ENCODE measurements around the gene MYBPC3. TPM values are rescaled to one million over a fixed set of nuclear protein-coding genes. Genes with fewer than 3 reads are reported as not detected.
A peak's percentile ranks its signal among the peaks of the same experiment; 100 is the strongest.
"Not testable (repeated sequence)": the region's sequence is repeated elsewhere in the genome, so short reads cannot be mapped to it uniquely, and the experiment has no call there.

MYBPC3 gene
- total RNA-seq, 1 donor from 2014 or later: 1.6 TPM

GRCh38 chr11:47326198-47326597 is 26.3 kb downstream of the MYBPC3 start:
- H3K9ac ChIP-seq (ENCODE audit: low read depth in 1 of 3, low read length in 3 of 3): no peak overlapping the region
- H3K4me3 ChIP-seq (ENCODE audit: low read length in 3 of 3): no peak overlapping the region
- H3K36me3 ChIP-seq (ENCODE audit: control insufficient read depth in 3 of 3, insufficient read depth in 3 of 3, low read length in 3 of 3): peaks cover 31 to 54% (median 43%) of the 10 kb centered on the region in 3 donors
- no peaks in the 10 kb centered on the region for H3K27me3 ChIP-seq (ENCODE audit: control insufficient read depth in 3 of 3, insufficient read depth in 3 of 3, low read length in 3 of 3)
- no peak overlapping the region for H3K27ac ChIP-seq (ENCODE audit: low read depth, low read length)
- H3K9me3 ChIP-seq (ENCODE audit: control insufficient read depth in 3 of 3, low read length in 3 of 3): no peaks in the 10 kb centered on the region
- peaks cover 30 to 32% (median 31%) of the 10 kb centered on the region in 3 donors for H3K4me1 ChIP-seq (ENCODE audit: control insufficient read depth in 3 of 3, insufficient read depth in 3 of 3, low read length in 3 of 3)

- Histone ChIP-seq H3K27ac (ENCODE audit: low read depth, low read length) (no peak overlapping the region), H3K36me3 (ENCODE audit: control insufficient read depth in 3 of 3, insufficient read depth in 3 of 3, low read length in 3 of 3) (peaks cover 31 to 56% (median 43%) of the 10 kb centered on the region in 3 donors), H3K9ac (ENCODE audit: low read depth in 1 of 3, low read length in 3 of 3) (no peak overlapping the region)
Measured at GRCh38 chr11:47325271-47326041, 27.0 kb downstream of the MYBPC3 start.

GRCh38 chr11:47324520-47324919 is 28.0 kb downstream of the MYBPC3 start:
- H3K36me3 ChIP-seq (ENCODE audit: control insufficient read depth in 3 of 3, insufficient read depth in 3 of 3, low read length in 3 of 3): peaks cover 31 to 56% (median 43%) of the 10 kb centered on the region in 3 donors
- no peak overlapping the region for H3K4me3 ChIP-seq (ENCODE audit: low read length in 3 of 3)
- no peaks in the 10 kb centered on the region for H3K27me3 ChIP-seq (ENCODE audit: control insufficient read depth in 3 of 3, insufficient read depth in 3 of 3, low read length in 3 of 3)
- H3K9me3 ChIP-seq (ENCODE audit: control insufficient read depth in 3 of 3, low read length in 3 of 3): no peaks in the 10 kb centered on the region
- H3K27ac ChIP-seq (ENCODE audit: low read depth, low read length): no peak overlapping the region
- peaks cover 14 to 16% (median 15%) of the 10 kb centered on the region in 3 donors for H3K4me1 ChIP-seq (ENCODE audit: control insufficient read depth in 3 of 3, insufficient read depth in 3 of 3, low read length in 3 of 3)
- no peak overlapping the region for H3K9ac ChIP-seq (ENCODE audit: low read depth in 1 of 3, low read length in 3 of 3)

More at GRCh38 chr11:47325271-47326041, 27.0 kb downstream of the MYBPC3 start:
- Histone ChIP-seq H3K4me3 (ENCODE audit: low read length in 3 of 3) (no peak overlapping the region), H3K4me1 (ENCODE audit: control insufficient read depth in 3 of 3, insufficient read depth in 3 of 3, low read length in 3 of 3) (peaks cover 23 to 25% (median 24%) of the 10 kb centered on the region in 3 donors), H3K9me3 (ENCODE audit: control insufficient read depth in 3 of 3, low read length in 3 of 3) (no peaks in the 10 kb centered on the region), H3K27me3 (ENCODE audit: control insufficient read depth in 3 of 3, insufficient read depth in 3 of 3, low read length in 3 of 3) (no peaks in the 10 kb centered on the region)

- no peak overlapping the region for H3K9ac ChIP-seq (ENCODE audit: low read depth in 1 of 3, low read length in 3 of 3)
- H3K4me1 ChIP-seq (ENCODE audit: control insufficient read depth in 3 of 3, insufficient read depth in 3 of 3, low read length in 3 of 3): no peaks in the 10 kb centered on the region
- H3K27me3 ChIP-seq (ENCODE audit: control insufficient read depth in 3 of 3, insufficient read depth in 3 of 3, low read length in 3 of 3): no peaks in the 10 kb centered on the region
- H3K9me3 ChIP-seq (ENCODE audit: control insufficient read depth in 3 of 3, low read length in 3 of 3): no peaks in the 10 kb centered on the region
- H3K4me3 ChIP-seq (ENCODE audit: low read length in 3 of 3): no peak overlapping the region
- peaks cover 19 to 37% (median 29%) of the 10 kb centered on the region in 3 donors for H3K36me3 ChIP-seq (ENCODE audit: control insufficient read depth in 3 of 3, insufficient read depth in 3 of 3, low read length in 3 of 3)
- no peak overlapping the region for H3K27ac ChIP-seq (ENCODE audit: low read depth, low read length)
Measured at GRCh38 chr11:47318166-47318565, 34.3 kb downstream of the MYBPC3 start.

GRCh38 chr11:47317064-47317828 is 35.3 kb downstream of the MYBPC3 start:
- no peak overlapping the region for H3K4me3 ChIP-seq (ENCODE audit: low read length in 3 of 3)
- H3K36me3 ChIP-seq (ENCODE audit: control insufficient read depth in 3 of 3, insufficient read depth in 3 of 3, low read length in 3 of 3): peaks cover 26 to 42% (median 33%) of the 10 kb centered on the region in 3 donors
- H3K9me3 ChIP-seq (ENCODE audit: control insufficient read depth in 3 of 3, low read length in 3 of 3): no peaks in the 10 kb centered on the region
- no peak overlapping the region for H3K9ac ChIP-seq (ENCODE audit: low read depth in 1 of 3, low read length in 3 of 3)
- no peaks in the 10 kb centered on the region for H3K4me1 ChIP-seq (ENCODE audit: control insufficient read depth in 3 of 3, insufficient read depth in 3 of 3, low read length in 3 of 3)
- no peak overlapping the region for H3K27ac ChIP-seq (ENCODE audit: low read depth, low read length)
- H3K27me3 ChIP-seq (ENCODE audit: control insufficient read depth in 3 of 3, insufficient read depth in 3 of 3, low read length in 3 of 3): no peaks in the 10 kb centered on the region

- not testable (repeated sequence) for H3K9me3 ChIP-seq (ENCODE audit: control insufficient read depth in 3 of 3, low read length in 3 of 3); H3K9ac ChIP-seq (ENCODE audit: low read depth in 1 of 3, low read length in 3 of 3)
- H3K36me3 ChIP-seq (ENCODE audit: control insufficient read depth in 3 of 3, insufficient read depth in 3 of 3, low read length in 3 of 3): peaks cover 32 to 43% (median 33%) of the 10 kb centered on the region in 3 donors
Measured at GRCh38 chr11:47316501-47316900, 36.0 kb downstream of the MYBPC3 start.

GRCh38 chr11:47314992-47315391 is 37.5 kb downstream of the MYBPC3 start:
- no peaks in the 10 kb centered on the region for H3K4me1 ChIP-seq (ENCODE audit: control insufficient read depth in 3 of 3, insufficient read depth in 3 of 3, low read length in 3 of 3)
- no peak overlapping the region for H3K27ac ChIP-seq (ENCODE audit: low read depth, low read length)
- H3K36me3 ChIP-seq (ENCODE audit: control insufficient read depth in 3 of 3, insufficient read depth in 3 of 3, low read length in 3 of 3): peaks cover 39 to 47% (median 44%) of the 10 kb centered on the region in 3 donors
- no peak overlapping the region for H3K9ac ChIP-seq (ENCODE audit: low read depth in 1 of 3, low read length in 3 of 3)
- no peak overlapping the region for H3K4me3 ChIP-seq (ENCODE audit: low read length in 3 of 3)
- no peaks in the 10 kb centered on the region for H3K9me3 ChIP-seq (ENCODE audit: control insufficient read depth in 3 of 3, low read length in 3 of 3)
- H3K27me3 ChIP-seq (ENCODE audit: control insufficient read depth in 3 of 3, insufficient read depth in 3 of 3, low read length in 3 of 3): no peaks in the 10 kb centered on the region

More at GRCh38 chr11:47316501-47316900, 36.0 kb downstream of the MYBPC3 start:
- not testable (repeated sequence) for H3K4me3 ChIP-seq (ENCODE audit: low read length in 3 of 3); H3K27me3 ChIP-seq (ENCODE audit: control insufficient read depth in 3 of 3, insufficient read depth in 3 of 3, low read length in 3 of 3); H3K27ac ChIP-seq (ENCODE audit: low read depth, low read length); H3K4me1 ChIP-seq (ENCODE audit: control insufficient read depth in 3 of 3, insufficient read depth in 3 of 3, low read length in 3 of 3)

GRCh38 chr11:47308050-47308823 is 44.3 kb downstream of the MYBPC3 start:
- H3K9me3 ChIP-seq (ENCODE audit: control insufficient read depth in 3 of 3, low read length in 3 of 3): no peaks in the 10 kb centered on the region
- no peak overlapping the region for H3K4me3 ChIP-seq (ENCODE audit: low read length in 3 of 3)
- no peak overlapping the region for H3K9ac ChIP-seq (ENCODE audit: low read depth in 1 of 3, low read length in 3 of 3)
- H3K27me3 ChIP-seq (ENCODE audit: control insufficient read depth in 3 of 3, insufficient read depth in 3 of 3, low read length in 3 of 3): no peaks in the 10 kb centered on the region
- H3K36me3 ChIP-seq (ENCODE audit: control insufficient read depth in 3 of 3, insufficient read depth in 3 of 3, low read length in 3 of 3): peaks cover 49 to 71% (median 62%) of the 10 kb centered on the region in 3 donors
- peaks cover 16 to 20% (median 18%) of the 10 kb centered on the region in 3 donors for H3K4me1 ChIP-seq (ENCODE audit: control insufficient read depth in 3 of 3, insufficient read depth in 3 of 3, low read length in 3 of 3)
- no peak overlapping the region for H3K27ac ChIP-seq (ENCODE audit: low read depth, low read length)

- Histone ChIP-seq H3K27ac (ENCODE audit: low read depth, low read length) (no peak overlapping the region), H3K27me3 (ENCODE audit: control insufficient read depth in 3 of 3, insufficient read depth in 3 of 3, low read length in 3 of 3) (no peaks in the 10 kb centered on the region), H3K4me3 (ENCODE audit: low read length in 3 of 3) (no peak overlapping the region), H3K9me3 (ENCODE audit: control insufficient read depth in 3 of 3, low read length in 3 of 3) (no peaks in the 10 kb centered on the region), H3K4me1 (ENCODE audit: control insufficient read depth in 3 of 3, insufficient read depth in 3 of 3, low read length in 3 of 3) (peaks cover 16 to 20% (median 18%) of the 10 kb centered on the region in 3 donors), H3K36me3 (ENCODE audit: control insufficient read depth in 3 of 3, insufficient read depth in 3 of 3, low read length in 3 of 3) (peaks cover 44 to 61% (median 60%) of the 10 kb centered on the region in 3 donors), H3K9ac (ENCODE audit: low read depth in 1 of 3, low read length in 3 of 3) (peak overlapping the region in 1 of 3 donors; percentile 3)
Measured at GRCh38 chr11:47306484-47306844, 46.0 kb downstream of the MYBPC3 start.

All from skeletal muscle tissue (tissue), 4 donors.